ENCODE results near the gene FBXL2. TPM values are rescaled to one million over a fixed set of nuclear protein-coding genes. Genes with fewer than 3 reads are reported as not detected.

Gene FBXL2
- total and polyA plus RNA-seq, 4 donors, result 34.1 to 50.6 (median 47.7) TPM

Small RNA genes within 50 kb of the gene (small RNA-seq; reads per million reads assigned to genes)
- not detected for gene RNU7-110P (ENCODE audit: low replicate concordance)

Other genes with a start within 250 kb of the FBXL2 start
- 10 to 100 TPM; 27.2 to 47.7 TPM for gene GLB1, start 180.3 kb upstream of the FBXL2 start, total RNA-seq
- gene GLB1, start 180.3 kb upstream of the FBXL2 start, polyA plus RNA-seq (ENCODE audit: insufficient read length in 2 of 2), result 10 to 100 TPM; 30.7 to 33.2 TPM
- 1 to 10 TPM; 4.7 to 8.2 TPM for gene TMPPE, start 180.3 kb upstream of the FBXL2 start, total RNA-seq
- 1 to 10 TPM; 1.3 to 1.5 TPM for gene TMPPE, start 180.3 kb upstream of the FBXL2 start, polyA plus RNA-seq (ENCODE audit: insufficient read length in 2 of 2)
- 100 to 1,000 TPM; 105 to 125 TPM for gene CRTAP, start 163.4 kb upstream of the FBXL2 start, total RNA-seq
- gene CRTAP, start 163.4 kb upstream of the FBXL2 start, polyA plus RNA-seq (ENCODE audit: insufficient read length in 2 of 2), result 10 to 100 TPM; 63.2 to 80.8 TPM
- 1 to 10 TPM; 3.6 to 5.6 TPM for gene SUSD5, start 58.6 kb upstream of the FBXL2 start, total RNA-seq
- gene SUSD5, start 58.6 kb upstream of the FBXL2 start, polyA plus RNA-seq (ENCODE audit: insufficient read length in 2 of 2), result 1 to 10 TPM; 4.5 to 4.9 TPM
- 10 to 100 TPM; 36.8 to 63.4 TPM for gene UBP1, start 163.0 kb downstream of the FBXL2 start, total RNA-seq
- gene UBP1, start 163.0 kb downstream of the FBXL2 start, polyA plus RNA-seq (ENCODE audit: insufficient read length in 2 of 2), result 10 to 100 TPM; 75.2 to 80.3 TPM